ENCODE measurements around the gene SLC6A8.
"Not testable (repeated sequence)": the region's sequence is repeated elsewhere in the genome, so short reads cannot be mapped to it uniquely, and the experiment has no call there.

Gene SLC6A8

GRCh38 chrX:153672531-153673427, 14.9 kb upstream of the SLC6A8 start:
- ATAC-seq (no peak), DNase-seq (no peak)

- ATAC-seq = no peak
- no peak for DNase-seq
Measured at GRCh38 chrX:153673428-153674218, 14.1 kb upstream of the SLC6A8 start, which contains the start of gene PNCK. TSS of gene PNCK (minus strand) at chrX:153673813. CDS start at chrX:153673076, 737 bp downstream.

- DNase-seq (no peak), ATAC-seq (no peak)
Measured at GRCh38 chrX:153674219-153674851, 13.4 kb upstream of the SLC6A8 start.

- DNase-seq (no peak), ATAC-seq (no peak)
Measured at GRCh38 chrX:153681175-153681574, 6.6 kb upstream of the SLC6A8 start.

- ATAC-seq, DNase-seq: not testable (repeated sequence)
Measured at GRCh38 chrX:153683486-153683885, 4.2 kb upstream of the SLC6A8 start.

- ATAC-seq = no peak
- DNase-seq = no peak
Measured at GRCh38 chrX:153684467-153685155, 3.1 kb upstream of the SLC6A8 start.

- DNase-seq = no peak
- no peak for ATAC-seq
Measured at GRCh38 chrX:153685156-153685536, 2.6 kb upstream of the SLC6A8 start.

GRCh38 chrX:153685751-153686696, 1.7 kb upstream of the SLC6A8 start:
- ATAC-seq (no peak), DNase-seq (no peak)

- ATAC-seq (no peak), DNase-seq (no peak)
Measured at GRCh38 chrX:153686711-153687110, 1.0 kb upstream of the SLC6A8 start.

GRCh38 chrX:153688071-153688470, 345 bp downstream of the SLC6A8 start:
- ATAC-seq (no peak), DNase-seq (no peak)

- ATAC-seq (no peak), DNase-seq (no peak)
Measured at GRCh38 chrX:153688506-153688905, 780 bp downstream of the SLC6A8 start.

- ATAC-seq = no peak
- no peak for DNase-seq
Measured at GRCh38 chrX:153688911-153689590, 1.3 kb downstream of the SLC6A8 start.

GRCh38 chrX:153689654-153690465, 2.1 kb downstream of the SLC6A8 start:
- ATAC-seq (no peak), DNase-seq (no peak)

- no peak for ATAC-seq
Measured at GRCh38 chrX:153690466-153690865, 2.7 kb downstream of the SLC6A8 start.

GRCh38 chrX:153691032-153691827, 3.5 kb downstream of the SLC6A8 start:
- ATAC-seq, DNase-seq: not testable (repeated sequence)

More at GRCh38 chrX:153690466-153690865, 2.7 kb downstream of the SLC6A8 start:
- DNase-seq = no peak

- ATAC-seq = no peak
Measured at GRCh38 chrX:153692003-153692402, 4.3 kb downstream of the SLC6A8 start.

GRCh38 chrX:153692611-153693156, 5.0 kb downstream of the SLC6A8 start:
- ATAC-seq = no peak
- DNase-seq = no peak

More at GRCh38 chrX:153692003-153692402, 4.3 kb downstream of the SLC6A8 start:
- DNase-seq = no peak

Data from stimulated activated naive CD8-positive, alpha-beta T cell treated with anti-CD3 and anti-CD28 coated beads, Interleukin-15, Interleukin-2, amounts not matched to agents 100 U/mL and 50 U/mL, for 24 hours (primary cell).